A549 (cell line): ENCODE data around the gene OSBPL2. TPM values are rescaled to one million over a fixed set of nuclear protein-coding genes. Genes with fewer than 3 reads are reported as not detected.
A peak's percentile ranks its signal among the peaks of the same experiment; 100 is the strongest.

Experiments used
- ATAC-seq, 2 experiments: fragments of 200-7000 bp in 1 of 2; fragments of >200 bp in 1 of 2; cut with Nextera tagmentation in 1 of 2; cut with Tn5 transposase in 1 of 2; 3 replicates each; pipeline versions ENCODE4 v1.8.0 to v1.9.1; 2018 to 2020; ENCODE audit warnings: mild to moderate bottlenecking in 1 of 2, moderate library complexity in 1 of 2
- CTCF ChIA-PET: fragments of 300-600 bp; sonication (Branson Sonifier 250); formaldehyde crosslinking; extraction: SDS; loops from one replicate; lab custom pipeline; 2021; ENCODE audit warnings: antibody characterized with exemption, inconsistent platforms; lab: Yijun Ruan, JAX
- POLR2A ChIA-PET: fragments of 350-600 bp; formaldehyde crosslinking; extraction: SDS; loops from one replicate; lab custom pipeline; 2021; ENCODE audit warnings: antibody characterized with exemption, inconsistent platforms; lab: Yijun Ruan, JAX
- DNase-seq, 2 experiments: peaks; one replicate each; pipeline versions ENCODE4 v3.0.0 to v3.0.0-alpha.2; 2011 to 2016; ENCODE audit warnings: low read depth in 1 of 2, low spot score in 1 of 2
- FAIRE-seq: peaks from 2 replicates; lab custom pipeline; 2011; peaks lifted over from hg19 to GRCh38; lab: Jason Lieb, UNC
- H3K27ac ChIP-seq, 2 experiments: fragments of >200 bp; sonication (Bioruptor Twin); formaldehyde crosslinking; 3 replicates each; pipeline ENCODE4 v1.5.1; 2016 to 2017
- H3K4me1 ChIP-seq: fragments of >200 bp; sonication (Bioruptor Twin); formaldehyde crosslinking; 3 replicates; pipeline ENCODE4 v1.6.1; 2016
- H3K4me2 ChIP-seq: fragments of >200 bp; sonication (Bioruptor Twin); formaldehyde crosslinking; 3 replicates; pipeline ENCODE4 v1.6.1; 2016
- H3K4me3 ChIP-seq: fragments of >200 bp; sonication (Bioruptor Twin); formaldehyde crosslinking; 3 replicates; pipeline ENCODE4 v1.5.1; 2016
- H3K9me3 ChIP-seq: fragments of >200 bp; sonication (Bioruptor Twin); formaldehyde crosslinking; 3 replicates; pipeline ENCODE4 v1.6.1; 2016
- BHLHE40 ChIP-seq: IDR thresholded peaks from 2 replicates; pipeline ENCODE4 v1.6.1; 2012; ENCODE audit warnings: low read depth, low read length, inconsistent platforms
- CBX2 ChIP-seq: fragments of 200-600 bp; sonication (generic); IDR thresholded peaks from 2 replicates; pipeline ENCODE4 v1.6.1; 2016; ENCODE audit warnings: low read depth, mild to moderate bottlenecking, borderline replicate concordance
- CHD2 ChIP-seq: fragments of 150-350 bp; IDR thresholded peaks from 2 replicates; pipeline ENCODE4 v1.6.1; 2014; ENCODE audit warnings: low read length; ENCODE audit not compliant: partially characterized antibody
- CHD4 ChIP-seq: fragments of 200-600 bp; sonication (generic); IDR thresholded peaks from 2 replicates; pipeline ENCODE4 v1.6.1; 2016; ENCODE audit warnings: antibody characterized with exemption, mild to moderate bottlenecking, borderline replicate concordance
- FOXS1 ChIP-seq: fragments of 250-450 bp; sonication (Bioruptor Pico); IDR thresholded peaks from 2 replicates; pipeline ENCODE4 v1.5.0; 2020; ENCODE audit warnings: mild to moderate bottlenecking, moderate library complexity
- HOXB13 ChIP-seq: fragments of 250-450 bp; sonication (Bioruptor Pico); IDR thresholded peaks from 2 replicates; pipeline ENCODE4 v1.5.0; 2020; ENCODE audit warnings: low read depth, mild to moderate bottlenecking, moderate library complexity
- JUNB ChIP-seq: fragments of >200 bp; sonication (Bioruptor Twin); formaldehyde crosslinking; IDR thresholded peaks from 2 replicates; pipeline ENCODE4 v1.6.1; 2016
- MYC ChIP-seq: IDR thresholded peaks from 2 replicates; pipeline ENCODE4 v1.6.1; 2012; ENCODE audit warnings: mild to moderate bottlenecking, inconsistent platforms, low read length, improper control_type of control experiment, borderline replicate concordance
- NR3C1 ChIP-seq: fragments of >200 bp; sonication (Bioruptor Twin); formaldehyde crosslinking; IDR thresholded peaks from 3 replicates; pipeline ENCODE4 v1.6.1; 2017
- PBX3 ChIP-seq: IDR thresholded peaks from 2 replicates; pipeline ENCODE4 v1.6.1; 2012
- PHF8 ChIP-seq: fragments of 200-600 bp; sonication (generic); IDR thresholded peaks from 2 replicates; pipeline ENCODE4 v1.6.1; 2016; ENCODE audit warnings: low read depth, mild to moderate bottlenecking, antibody characterized with exemption, moderate library complexity, borderline replicate concordance
- RAD21 ChIP-seq, 2 experiments: fragments of >200 bp in 1 of 2; sonication (Bioruptor Twin) in 1 of 2; formaldehyde crosslinking in 1 of 2; IDR thresholded peaks in 1 of 2; conservative IDR thresholded peaks in 1 of 2; 2 replicates in 1 of 2; 3 replicates in 1 of 2; pipeline ENCODE4 v1.6.1; 2012 to 2018; ENCODE audit warnings: inconsistent platforms in 1 of 2
- REST ChIP-seq: fragments of 200-600 bp; sonication (generic); IDR thresholded peaks from 2 replicates; pipeline ENCODE4 v1.6.1; 2016; ENCODE audit warnings: antibody characterized with exemption, mild to moderate bottlenecking, moderate library complexity
- TFCP2L1 ChIP-seq: fragments of 250-450 bp; sonication (Bioruptor Pico); IDR thresholded peaks from 2 replicates; pipeline ENCODE4 v1.5.0; 2021; ENCODE audit warnings: mild to moderate bottlenecking
- TP53 ChIP-seq: fragments of 250-450 bp; sonication (Bioruptor Pico); IDR thresholded peaks from 2 replicates; pipeline ENCODE4 v1.5.0; 2021; ENCODE audit warnings: mild to moderate bottlenecking, moderate library complexity
- ZC3H11A ChIP-seq: fragments of 450-650 bp; IDR thresholded peaks from 2 replicates; pipeline ENCODE4 v1.6.1; 2014; ENCODE audit warnings: antibody characterized with exemption, mild to moderate bottlenecking
- ZFP36 ChIP-seq: fragments of 450-650 bp; IDR thresholded peaks from 2 replicates; pipeline ENCODE4 v1.6.1; 2014; ENCODE audit warnings: borderline replicate concordance; ENCODE audit not compliant: partially characterized antibody
- ZNF302 ChIP-seq: fragments of 250-450 bp; sonication (Bioruptor Pico); IDR thresholded peaks from 2 replicates; pipeline ENCODE4 v1.9.0; 2021; ENCODE audit warnings: inconsistent platforms, mild to moderate bottlenecking, moderate library complexity
- WGBS: methylation state at CpG from one replicate; pipeline ENCODE4 v1.1.6; 2017; ENCODE audit errors: missing lambda C conversion rate; 5-methylcytosine and 5-hydroxymethylcytosine counted together
- polyA plus RNA-seq, 4 experiments: library from polyadenylated mRNA; depleted of rRNA in 3 of 4; stranded (reverse); fragments of >200 nt; fragmentation: RNase III in 1 of 4; extraction: RNeasy Plus Mini Kit Qiagen cat#74134 plus additional on column Dnase treatment in 1 of 4; gene quantifications; 2 replicates in 3 of 4; 3 replicates in 1 of 4; pipeline ENCODE4 v1.2.3, GENCODE V29; 2011 to 2017

OSBPL2 gene
- polyA plus RNA-seq, 2 of the 4 experiments (the other 2 are of a cell fraction): 14.6 to 14.8 TPM

GRCh38 chr20:62269378-62269777, 31.1 kb downstream of the OSBPL2 start:
- H3K4me2 ChIP-seq: no peak overlapping the region
- TF ChIP-seq JUNB: no peak
- TF ChIP-seq CBX2: no peak
- no peak for TF ChIP-seq NR3C1
- no peak for TF ChIP-seq MYC
- no peak for TF ChIP-seq BHLHE40
- TF ChIP-seq ZC3H11A: no peak
- no peak for TF ChIP-seq TFCP2L1 (CRISPR knock-in tag)
- TF ChIP-seq TP53 (CRISPR knock-in tag): no peak
- TF ChIP-seq CHD4: no peak
- no peak for TF ChIP-seq RAD21 (conservative IDR thresholded peaks at IDR 0.05 in 1 of 2, IDR thresholded peaks at IDR 0.05 in 1 of 2)
- TF ChIP-seq PHF8: no peak
- H3K4me3 ChIP-seq: no peak overlapping the region
- ChIA-PET CTCF (interaction anchor here (1.0 kb wide), 1 partner anchor 8 kb away, joined by 3 read pairs; no protein-coding TSS in a partner anchor), POLR2A (no interaction called here)
- peaks cover 15% of the 10 kb centered on the region; the same call in 2 of the 3 replicates for H3K9me3 ChIP-seq
- no peak overlapping the region for H3K27ac ChIP-seq
- H3K4me1 ChIP-seq: no peaks in the 10 kb centered on the region
- 94% methylated on average over 14 of the region's 14 CpGs for WGBS
- ATAC-seq (no peak), DNase-seq (no peak), FAIRE-seq (no peak)

DNA sequence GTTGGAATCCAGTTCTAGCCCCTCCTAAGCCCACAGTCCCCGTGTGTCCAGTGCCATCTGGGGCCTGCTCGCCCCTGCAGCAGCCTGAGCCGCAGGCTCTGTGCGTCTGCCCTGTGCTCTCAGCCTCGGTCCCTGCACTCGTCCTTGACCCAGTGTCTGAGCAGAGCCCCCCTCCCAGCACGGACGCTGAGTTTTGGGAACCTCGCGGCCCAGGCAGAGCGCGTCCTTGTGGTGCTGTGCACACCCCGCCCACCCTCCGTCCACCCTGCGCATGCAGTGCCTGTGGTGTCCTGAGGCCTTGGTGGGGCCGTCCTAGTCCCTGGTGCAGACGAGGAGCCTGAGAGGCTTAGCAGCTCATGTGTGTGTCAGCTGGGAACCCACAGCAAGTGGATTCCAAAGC, 31.6 kb downstream of the OSBPL2 start:
- TF ChIP-seq ZFP36 (no peak), FOXS1 (CRISPR knock-in tag) (no peak), PBX3 (no peak), HOXB13 (no peak)
- Histone ChIP-seq H3K9me3 (peaks cover 11% of the 10 kb centered on the region; the same call in 2 of the 3 replicates), H3K4me3 (no peak overlapping the region), H3K27ac (no peak overlapping the region), H3K4me2 (no peak overlapping the region), H3K4me1 (no peaks in the 10 kb centered on the region)
- ChIA-PET POLR2A (no interaction called here), CTCF (no interaction called here)
- 87% methylated on average over 17 of the region's 17 CpGs for WGBS
- FAIRE-seq (no peak), ATAC-seq (peak; percentile 53 to 60; a peak in 3 of 6 replicates), DNase-seq (no peak)

DNA sequence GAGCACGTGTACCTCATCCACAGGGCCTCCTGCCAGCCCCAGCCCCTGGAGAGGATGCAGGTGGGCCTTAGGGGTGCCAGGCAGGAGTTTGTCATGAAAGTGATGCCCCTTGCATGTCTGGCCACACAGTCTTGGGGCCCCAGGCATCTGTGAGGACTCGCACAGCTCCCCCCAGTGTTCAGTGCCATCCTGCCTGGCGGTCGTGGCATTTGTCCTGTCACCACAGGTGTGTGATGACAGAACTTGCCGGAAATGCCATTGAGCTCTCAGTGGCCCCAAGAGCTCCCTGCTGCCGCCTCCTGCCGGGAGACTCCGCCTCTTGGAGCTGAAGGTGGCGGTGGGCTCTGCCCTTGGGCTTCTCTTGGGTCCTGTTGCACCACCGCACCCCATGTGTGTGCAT, 33.9 kb downstream of the OSBPL2 start:
- ATAC-seq: no peak
- Histone ChIP-seq H3K4me3 (no peak overlapping the region), H3K27ac (no peak overlapping the region), H3K9me3 (no peaks in the 10 kb centered on the region), H3K4me1 (no peaks in the 10 kb centered on the region), H3K4me2 (no peak overlapping the region)
- FAIRE-seq: no peak
- 86% methylated on average over 2 of the region's 10 CpGs for whole genome bisulfite sequencing
- POLR2A ChIA-PET: no interaction called here
- CTCF ChIA-PET: interaction anchor here (0.6 to 1.8 kb wide), 4 partner anchors 11 to 228 kb away, joined by 3 to 7 read pairs (median 4); no protein-coding TSS in a partner anchor
- no peak for TF ChIP-seq REST
- no peak for TF ChIP-seq ZNF302 (CRISPR knock-in tag)
- no peak for TF ChIP-seq NR3C1
- TF ChIP-seq CHD2: no peak
- no peak for DNase-seq
